NB4 (cell line): ENCODE data around the gene DPEP3.

Source experiments
- DNase-seq: peaks from one replicate; pipeline ENCODE4 v3.0.0; 2010; ENCODE audit warnings: low read depth
- H3K4me3 ChIP-seq: one replicate; pipeline ENCODE4 v1.5.1; 2011; ENCODE audit warnings: mild to moderate bottlenecking, low read depth, low read length, moderate library complexity
- CTCF ChIP-seq: IDR thresholded peaks from one replicate; pipeline ENCODE4 v1.5.1; 2012; ENCODE audit warnings: low read depth, low read length
- MAX ChIP-seq: IDR thresholded peaks from 2 replicates; pipeline ENCODE4 v1.6.1; 2011; ENCODE audit warnings: low read depth, low read length
- MYC ChIP-seq: IDR thresholded peaks from 2 replicates; pipeline ENCODE4 v1.6.1; 2011; ENCODE audit warnings: low read depth, low read length
- POLR2A ChIP-seq: IDR thresholded peaks from 2 replicates; pipeline ENCODE4 v1.6.1; 2011; ENCODE audit warnings: mild to moderate bottlenecking; ENCODE audit not compliant: insufficient read length; ENCODE audit errors: extremely low read depth

Gene DPEP3

GRCh38 chr16:67993207-67994039, 13.1 kb upstream of the DPEP3 start:
- no peak; the same call in 1 of the 2 replicates for TF ChIP-seq MAX
- TF ChIP-seq CTCF, result peak; percentile 91
- TF ChIP-seq POLR2A, result no peak
- TF ChIP-seq MYC, result peak; percentile 8; the same call in 1 of the 2 replicates
- peak; percentile 88 for DNase-seq
- no peak overlapping the region for H3K4me3 ChIP-seq

GRCh38 chr16:67992661-67993206, 12.4 kb upstream of the DPEP3 start:
- no peak overlapping the region for H3K4me3 ChIP-seq
- TF ChIP-seq POLR2A (no peak), CTCF (no peak), MAX (no peak), MYC (no peak)
- DNase-seq, result no peak

GRCh38 chr16:67990018-67990386, 9.7 kb upstream of the DPEP3 start:
- no peak for TF ChIP-seq MAX
- H3K4me3 ChIP-seq, result no peak overlapping the region
- DNase-seq, result no peak

- H3K4me3 ChIP-seq, result no peak overlapping the region
- TF ChIP-seq MAX (no peak), MYC (no peak), CTCF (no peak), POLR2A (no peak)
- DNase-seq, result no peak
Measured at GRCh38 chr16:67989322-67990017, 9.2 kb upstream of the DPEP3 start.

- no peak overlapping the region for H3K4me3 ChIP-seq
- DNase-seq, result no peak
- no peak for TF ChIP-seq CTCF
- no peak for TF ChIP-seq MAX
Measured at GRCh38 chr16:67988675-67989074, 8.4 kb upstream of the DPEP3 start.
